ENCODE data around the gene STX8.

STX8 gene

GRCh38 chr17:9313346-9313745, 262.3 kb downstream of the STX8 start:
- DNase-seq (ENCODE audit: low spot score), result no peak
- H3K79me1 ChIP-seq (ENCODE audit: low read depth, low read length), result no peaks in the 10 kb centered on the region
- no peak overlapping the region for H3K4me2 ChIP-seq (ENCODE audit: insufficient read depth, low read length, poor library complexity, severe bottlenecking)
- H4K8ac ChIP-seq (ENCODE audit: low read depth, low read length), result no peak overlapping the region
- peaks cover 2 to 5% of the 10 kb centered on the region in 2 donors for H3K9me3 ChIP-seq (replicated peaks in 1 of 2; ENCODE audit: control insufficient read depth in 2 of 2, insufficient read depth in 1 of 2, low read depth in 1 of 2, low read length in 2 of 2)
- no peak overlapping the region for H3K9ac ChIP-seq (ENCODE audit: low read depth, low read length, poor library complexity)
- WGBS, 2 donors (ENCODE audit: extremely low coverage in 2 of 2, insufficient read length in 2 of 2, insufficient replicate concordance in 1 of 2), result no CpG with 5 or more reads among the region's 4 CpGs
- no peak overlapping the region for H2AFZ ChIP-seq (ENCODE audit: low read length)
- H3K4me1 ChIP-seq (ENCODE audit: control insufficient read depth in 2 of 2, insufficient read depth in 1 of 2, low read depth in 1 of 2, low read length in 2 of 2), result peaks cover 0 to 4% of the 10 kb centered on the region in 2 donors
- H3K4me3 ChIP-seq (ENCODE audit: low read length in 2 of 2), result no peak overlapping the region
- no peak overlapping the region for H2BK120ac ChIP-seq (ENCODE audit: low read depth, low read length)
- H3K18ac ChIP-seq (ENCODE audit: low read length), result no peak overlapping the region
- no peak overlapping the region for H3K4ac ChIP-seq (ENCODE audit: low read length)
- H2AK5ac ChIP-seq (ENCODE audit: low read depth, low read length), result no peak overlapping the region
- H3K27ac ChIP-seq (replicated peaks; ENCODE audit: low read length), result no peak overlapping the region
- no peak overlapping the region for H3K14ac ChIP-seq (ENCODE audit: low read length)
- H2BK15ac ChIP-seq (ENCODE audit: low read length), result no peak overlapping the region
- H4K91ac ChIP-seq (ENCODE audit: low read depth, low read length, poor library complexity), result no peak overlapping the region
- no peak overlapping the region for H2BK12ac ChIP-seq (ENCODE audit: low read length)
- no peaks in the 10 kb centered on the region for H3K36me3 ChIP-seq (replicated peaks in 1 of 2; ENCODE audit: control insufficient read depth in 2 of 2, insufficient read depth in 2 of 2, low read length in 2 of 2)
- H3K23ac ChIP-seq (ENCODE audit: low read depth, low read length, poor library complexity), result no peak overlapping the region
- H3K27me3 ChIP-seq (ENCODE audit: control insufficient read depth in 3 of 3, insufficient read depth in 3 of 3, low read depth in 1 of 3, low read length in 3 of 3), result no peaks in the 10 kb centered on the region
- no peak overlapping the region for H2BK5ac ChIP-seq (ENCODE audit: low read length)

- H3K23ac ChIP-seq (ENCODE audit: low read depth, low read length, poor library complexity), result no peak overlapping the region
- H3K4me3 ChIP-seq (ENCODE audit: low read length in 2 of 2), result no peak overlapping the region
- H3K4me2 ChIP-seq (ENCODE audit: insufficient read depth, low read length, poor library complexity, severe bottlenecking), result no peak overlapping the region
- no peaks in the 10 kb centered on the region for H3K9me3 ChIP-seq (replicated peaks in 1 of 2; ENCODE audit: control insufficient read depth in 2 of 2, insufficient read depth in 1 of 2, low read depth in 1 of 2, low read length in 2 of 2)
- H4K8ac ChIP-seq (ENCODE audit: low read depth, low read length), result no peak overlapping the region
- no peak overlapping the region for H3K18ac ChIP-seq (ENCODE audit: low read length)
- H2BK15ac ChIP-seq (ENCODE audit: low read length), result no peak overlapping the region
- no peak overlapping the region for H2AK5ac ChIP-seq (ENCODE audit: low read depth, low read length)
- no CpG with 5 or more reads among the region's 6 CpGs for WGBS, 2 donors (ENCODE audit: extremely low coverage in 2 of 2, insufficient read length in 2 of 2, insufficient replicate concordance in 1 of 2)
- H3K9ac ChIP-seq (ENCODE audit: low read depth, low read length, poor library complexity), result no peak overlapping the region
- H3K36me3 ChIP-seq (replicated peaks in 1 of 2; ENCODE audit: control insufficient read depth in 2 of 2, insufficient read depth in 2 of 2, low read length in 2 of 2), result no peaks in the 10 kb centered on the region
- H3K4ac ChIP-seq (ENCODE audit: low read length), result no peak overlapping the region
- no peak overlapping the region for H3K14ac ChIP-seq (ENCODE audit: low read length)
- peaks cover 7 to 12% of the 10 kb centered on the region in 2 donors for H3K4me1 ChIP-seq (ENCODE audit: control insufficient read depth in 2 of 2, insufficient read depth in 1 of 2, low read depth in 1 of 2, low read length in 2 of 2)
- no peaks in the 10 kb centered on the region for H3K27me3 ChIP-seq (ENCODE audit: control insufficient read depth in 3 of 3, insufficient read depth in 3 of 3, low read depth in 1 of 3, low read length in 3 of 3)
- no peak overlapping the region for H4K91ac ChIP-seq (ENCODE audit: low read depth, low read length, poor library complexity)
- H3K79me1 ChIP-seq (ENCODE audit: low read depth, low read length), result no peaks in the 10 kb centered on the region
- H2BK5ac ChIP-seq (ENCODE audit: low read length), result no peak overlapping the region
- no peak overlapping the region for H2AFZ ChIP-seq (ENCODE audit: low read length)
- no peak overlapping the region for H2BK120ac ChIP-seq (ENCODE audit: low read depth, low read length)
- DNase-seq (ENCODE audit: low spot score), result no peak
- no peak overlapping the region for H2BK12ac ChIP-seq (ENCODE audit: low read length)
- H3K27ac ChIP-seq (replicated peaks; ENCODE audit: low read length), result no peak overlapping the region
These were observed 266.4 kb downstream of the STX8 start for GRCh38 chr17:9309216-9309615.

GRCh38 chr17:9308069-9308468, 267.6 kb downstream of the STX8 start:
- no peak overlapping the region for H3K23ac ChIP-seq (ENCODE audit: low read depth, low read length, poor library complexity)
- H3K9me3 ChIP-seq (replicated peaks in 1 of 2; ENCODE audit: control insufficient read depth in 2 of 2, insufficient read depth in 1 of 2, low read depth in 1 of 2, low read length in 2 of 2), result no peaks in the 10 kb centered on the region
- no peak overlapping the region for H2BK12ac ChIP-seq (ENCODE audit: low read length)
- no peak overlapping the region for H3K4me3 ChIP-seq (ENCODE audit: low read length in 2 of 2)
- no peak overlapping the region for H2AK5ac ChIP-seq (ENCODE audit: low read depth, low read length)
- H3K9ac ChIP-seq (ENCODE audit: low read depth, low read length, poor library complexity), result no peak overlapping the region
- no CpG with 5 or more reads among the region's 6 CpGs for WGBS, 2 donors (ENCODE audit: extremely low coverage in 2 of 2, insufficient read length in 2 of 2, insufficient replicate concordance in 1 of 2)
- no peak overlapping the region for H2BK120ac ChIP-seq (ENCODE audit: low read depth, low read length)
- H2BK15ac ChIP-seq (ENCODE audit: low read length), result no peak overlapping the region
- H3K27ac ChIP-seq (replicated peaks; ENCODE audit: low read length), result no peak overlapping the region
- H4K91ac ChIP-seq (ENCODE audit: low read depth, low read length, poor library complexity), result no peak overlapping the region
- H2BK5ac ChIP-seq (ENCODE audit: low read length), result no peak overlapping the region
- H3K79me1 ChIP-seq (ENCODE audit: low read depth, low read length), result no peaks in the 10 kb centered on the region
- H3K14ac ChIP-seq (ENCODE audit: low read length), result no peak overlapping the region
- no peaks in the 10 kb centered on the region for H3K36me3 ChIP-seq (replicated peaks in 1 of 2; ENCODE audit: control insufficient read depth in 2 of 2, insufficient read depth in 2 of 2, low read length in 2 of 2)
- no peak for DNase-seq (ENCODE audit: low spot score)
- no peak overlapping the region for H3K18ac ChIP-seq (ENCODE audit: low read length)
- H3K4ac ChIP-seq (ENCODE audit: low read length), result no peak overlapping the region
- H3K4me1 ChIP-seq (ENCODE audit: control insufficient read depth in 2 of 2, insufficient read depth in 1 of 2, low read depth in 1 of 2, low read length in 2 of 2), result peaks cover 7 to 12% of the 10 kb centered on the region in 2 donors
- no peak overlapping the region for H2AFZ ChIP-seq (ENCODE audit: low read length)
- no peak overlapping the region for H3K4me2 ChIP-seq (ENCODE audit: insufficient read depth, low read length, poor library complexity, severe bottlenecking)
- H4K8ac ChIP-seq (ENCODE audit: low read depth, low read length), result no peak overlapping the region
- H3K27me3 ChIP-seq (ENCODE audit: control insufficient read depth in 3 of 3, insufficient read depth in 3 of 3, low read depth in 1 of 3, low read length in 3 of 3), result no peaks in the 10 kb centered on the region

GRCh38 chr17:9307313-9307998, 268.2 kb downstream of the STX8 start:
- Histone ChIP-seq H3K4ac (ENCODE audit: low read length) (no peak overlapping the region), H3K36me3 (replicated peaks in 1 of 2; ENCODE audit: control insufficient read depth in 2 of 2, insufficient read depth in 2 of 2, low read length in 2 of 2) (no peaks in the 10 kb centered on the region), H4K8ac (ENCODE audit: low read depth, low read length) (no peak overlapping the region), H3K79me1 (ENCODE audit: low read depth, low read length) (no peaks in the 10 kb centered on the region), H3K14ac (ENCODE audit: low read length) (no peak overlapping the region), H2BK12ac (ENCODE audit: low read length) (no peak overlapping the region), H3K27ac (replicated peaks; ENCODE audit: low read length) (peak overlapping the region; percentile 48), H2AK5ac (ENCODE audit: low read depth, low read length) (no peak overlapping the region), H2BK15ac (ENCODE audit: low read length) (no peak overlapping the region), H2BK120ac (ENCODE audit: low read depth, low read length) (no peak overlapping the region), H3K9me3 (replicated peaks in 1 of 2; ENCODE audit: control insufficient read depth in 2 of 2, insufficient read depth in 1 of 2, low read depth in 1 of 2, low read length in 2 of 2) (no peaks in the 10 kb centered on the region), H3K27me3 (ENCODE audit: control insufficient read depth in 3 of 3, insufficient read depth in 3 of 3, low read depth in 1 of 3, low read length in 3 of 3) (no peaks in the 10 kb centered on the region), H2AFZ (ENCODE audit: low read length) (no peak overlapping the region), H2BK5ac (ENCODE audit: low read length) (no peak overlapping the region), H3K4me3 (ENCODE audit: low read length in 2 of 2) (no peak overlapping the region), H3K23ac (ENCODE audit: low read depth, low read length, poor library complexity) (no peak overlapping the region), H3K18ac (ENCODE audit: low read length) (no peak overlapping the region), H3K4me2 (ENCODE audit: insufficient read depth, low read length, poor library complexity, severe bottlenecking) (no peak overlapping the region), H3K9ac (ENCODE audit: low read depth, low read length, poor library complexity) (no peak overlapping the region), H4K91ac (ENCODE audit: low read depth, low read length, poor library complexity) (no peak overlapping the region), H3K4me1 (ENCODE audit: control insufficient read depth in 2 of 2, insufficient read depth in 1 of 2, low read depth in 1 of 2, low read length in 2 of 2) (peaks cover 7 to 12% of the 10 kb centered on the region in 2 donors)
- no peak for DNase-seq (ENCODE audit: low spot score)
- WGBS, 2 donors (ENCODE audit: extremely low coverage in 2 of 2, insufficient read length in 2 of 2, insufficient replicate concordance in 1 of 2), result no CpG with 5 or more reads among the region's 7 CpGs
